ENCODE results near the gene EFNA3. TPM values are rescaled to one million over a fixed set of nuclear protein-coding genes. Genes with fewer than 3 reads are reported as not detected.

EFNA3 gene
- total RNA-seq, 2 experiments from 2014 or later, result 0.22 to 0.47 TPM

DNA sequence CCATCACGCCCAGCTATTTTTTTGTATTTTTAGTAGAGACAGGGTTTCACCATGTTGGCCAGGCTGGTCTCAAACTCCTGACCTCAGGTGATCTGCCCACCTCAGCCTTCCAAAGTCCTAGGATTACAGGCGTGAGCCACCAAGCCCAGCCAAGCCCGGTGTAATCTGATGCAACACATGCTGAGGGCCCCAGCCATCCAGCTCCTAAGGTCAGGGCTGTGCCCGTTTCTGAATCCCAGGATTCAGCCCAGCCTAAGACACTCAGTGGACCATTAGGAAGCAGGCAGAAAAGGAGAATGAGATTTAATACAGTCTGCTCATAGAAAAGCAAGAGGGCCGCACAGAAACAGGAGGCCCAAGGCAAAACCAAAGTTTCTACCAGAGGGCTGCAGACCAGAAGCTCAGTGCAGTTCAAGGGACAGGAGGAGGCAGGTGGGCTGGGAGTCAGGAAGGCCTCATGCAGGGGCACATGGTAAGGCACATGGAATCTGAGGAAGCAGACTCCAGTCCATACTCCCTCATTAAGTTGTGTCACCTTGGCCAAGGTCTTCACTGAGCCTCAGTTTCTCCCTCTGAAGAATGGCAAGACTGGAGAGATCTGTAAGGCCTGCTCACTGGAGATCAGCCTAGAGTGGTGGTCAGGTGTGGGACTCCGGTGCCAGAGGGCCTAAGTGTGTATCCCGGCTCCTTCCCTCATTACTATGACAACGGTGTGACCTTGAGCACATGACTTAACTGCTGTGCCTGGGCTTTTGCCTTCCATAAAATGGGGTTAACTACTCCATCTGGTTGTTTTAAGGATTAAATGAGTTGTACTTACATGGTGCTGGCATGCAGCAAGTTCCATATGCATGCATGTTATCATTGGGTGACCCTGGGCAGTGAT lies 29.9 kb upstream of the EFNA3 start:
- peak overlapping the region; percentile 91 for H3K4me3 Mint-ChIP-seq
- intact Hi-C loops (cut with DNase I, micrococcal nuclease), result loop anchor here in 1 of 2 experiments (5.0 kb wide), 1 partner anchor 119 kb away; no protein-coding TSS in a partner anchor
- no peaks in the 10 kb centered on the region for H3K36me3 ChIP-seq (ENCODE audit: insufficient read depth, low read length)
- H3K27me3 ChIP-seq (ENCODE audit: control insufficient read depth in 1 of 2, insufficient read depth in 2 of 2, low read length in 2 of 2), result no peaks in the 10 kb centered on the region
- TF ChIP-seq, protein P1, sequence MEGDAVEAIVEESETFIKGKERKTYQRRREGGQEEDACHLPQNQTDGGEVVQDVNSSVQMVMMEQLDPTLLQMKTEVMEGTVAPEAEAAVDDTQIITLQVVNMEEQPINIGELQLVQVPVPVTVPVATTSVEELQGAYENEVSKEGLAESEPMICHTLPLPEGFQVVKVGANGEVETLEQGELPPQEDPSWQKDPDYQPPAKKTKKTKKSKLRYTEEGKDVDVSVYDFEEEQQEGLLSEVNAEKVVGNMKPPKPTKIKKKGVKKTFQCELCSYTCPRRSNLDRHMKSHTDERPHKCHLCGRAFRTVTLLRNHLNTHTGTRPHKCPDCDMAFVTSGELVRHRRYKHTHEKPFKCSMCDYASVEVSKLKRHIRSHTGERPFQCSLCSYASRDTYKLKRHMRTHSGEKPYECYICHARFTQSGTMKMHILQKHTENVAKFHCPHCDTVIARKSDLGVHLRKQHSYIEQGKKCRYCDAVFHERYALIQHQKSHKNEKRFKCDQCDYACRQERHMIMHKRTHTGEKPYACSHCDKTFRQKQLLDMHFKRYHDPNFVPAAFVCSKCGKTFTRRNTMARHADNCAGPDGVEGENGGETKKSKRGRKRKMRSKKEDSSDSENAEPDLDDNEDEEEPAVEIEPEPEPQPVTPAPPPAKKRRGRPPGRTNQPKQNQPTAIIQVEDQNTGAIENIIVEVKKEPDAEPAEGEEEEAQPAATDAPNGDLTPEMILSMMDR (IDR thresholded peaks at IDR 0.05), result no peak
- ChIA-PET CTCF (interaction anchor here (0.9 kb wide), 1 partner anchor 13 kb away, joined by 3 read pairs; no protein-coding TSS in a partner anchor), POLR2A (no interaction called here)
- H3K9me3 Mint-ChIP-seq, result no peaks in the 10 kb centered on the region
- H3K4me1 Mint-ChIP-seq (ENCODE audit: low read depth), result peaks cover 35% of the 10 kb centered on the region
- no peak for DNase-seq
- no peaks in the 10 kb centered on the region for H3K27me3 Mint-ChIP-seq
- no peaks in the 10 kb centered on the region for H3K36me3 Mint-ChIP-seq (ENCODE audit: low read depth)
- no peak for ATAC-seq (ENCODE audit: poor library complexity)
- H3K9me3 ChIP-seq (ENCODE audit: control insufficient read depth in 1 of 2, insufficient read depth in 1 of 2, low read length in 2 of 2), result no peaks in the 10 kb centered on the region
- H3K27ac ChIP-seq (ENCODE audit: low read depth in 1 of 2, low read length in 2 of 2), result no peak overlapping the region
- peaks cover 38% of the 10 kb centered on the region for H3K4me1 ChIP-seq (ENCODE audit: insufficient read depth, low read length)
- H3K27ac Mint-ChIP-seq, result no peak overlapping the region
- H3K4me3 ChIP-seq (ENCODE audit: low read length), result no peak overlapping the region

DNA sequence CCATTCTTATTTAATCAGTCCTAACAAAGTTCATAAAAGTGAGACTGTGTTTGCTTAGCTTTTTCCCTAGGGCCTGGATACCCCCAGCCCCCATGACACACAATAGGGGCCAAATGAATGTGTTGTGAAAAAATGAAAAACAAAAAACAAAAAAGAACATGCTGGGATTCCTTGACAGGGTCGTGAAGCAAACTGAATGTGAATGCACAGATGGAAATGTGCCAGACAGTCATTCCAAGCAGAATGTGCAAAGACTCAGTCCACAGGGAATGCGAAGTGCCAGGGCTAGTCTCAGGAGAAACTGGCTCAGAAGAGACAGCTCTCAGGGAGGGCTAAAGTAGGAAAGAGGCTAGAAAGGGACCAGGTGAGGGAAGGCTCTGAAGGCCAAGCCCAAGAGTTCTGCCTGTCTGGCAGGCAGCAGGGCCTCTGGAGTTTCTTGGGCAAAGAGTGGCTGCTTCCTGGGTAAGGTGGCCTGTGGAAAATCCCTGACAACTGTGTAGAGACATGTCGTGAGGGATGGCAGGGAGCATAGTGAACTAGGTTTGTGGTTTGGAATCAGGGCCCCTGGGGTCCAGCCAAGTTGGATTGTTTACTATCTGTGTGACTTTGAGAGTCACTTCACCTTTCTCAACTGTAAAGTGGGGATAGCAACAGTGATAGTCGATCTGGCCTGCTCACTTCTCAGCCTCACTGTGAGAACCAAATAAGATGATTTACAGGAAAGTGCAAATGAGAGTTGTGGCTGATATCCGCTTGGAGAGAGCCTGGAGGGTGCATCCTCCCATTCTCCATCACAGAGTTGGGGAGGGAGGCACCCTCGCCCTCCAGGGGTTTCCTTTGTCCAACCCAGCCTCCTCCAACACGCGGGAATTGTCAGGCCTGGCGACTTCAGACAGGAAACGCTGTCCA lies 28.7 kb upstream of the EFNA3 start:
- intact Hi-C loops (cut with DNase I, micrococcal nuclease), result loop anchor here in 1 of 2 experiments (5.0 kb wide), 1 partner anchor 117 kb away; no protein-coding TSS in a partner anchor
- peak overlapping the region; percentile 55 for H3K27ac Mint-ChIP-seq
- peaks cover 29% of the 10 kb centered on the region for H3K4me1 Mint-ChIP-seq (ENCODE audit: low read depth)
- Histone ChIP-seq H3K9me3 (ENCODE audit: control insufficient read depth in 1 of 2, insufficient read depth in 1 of 2, low read length in 2 of 2) (no peaks in the 10 kb centered on the region), H3K4me1 (ENCODE audit: insufficient read depth, low read length) (peaks cover 34% of the 10 kb centered on the region), H3K4me3 (ENCODE audit: low read length) (peak overlapping the region; percentile 87), H3K36me3 (ENCODE audit: insufficient read depth, low read length) (peaks cover 3% of the 10 kb centered on the region), H3K27ac (ENCODE audit: low read depth in 1 of 2, low read length in 2 of 2) (no peak overlapping the region), H3K27me3 (ENCODE audit: control insufficient read depth in 1 of 2, insufficient read depth in 2 of 2, low read length in 2 of 2) (no peaks in the 10 kb centered on the region)
- no peaks in the 10 kb centered on the region for H3K27me3 Mint-ChIP-seq
- ChIA-PET CTCF (interaction anchor here (0.9 to 3.6 kb wide), 5 partner anchors 11 to 30 kb away, joined by 3 to 29 read pairs (median 3); partner anchors contain the start of genes DCST1 and DCST2), POLR2A (interaction anchor here (1.0 to 2.4 kb wide), 9 partner anchors 12 to 113 kb away, joined by 3 to 10 read pairs (median 9); partner anchors contain the start of genes EFNA3, FLAD1 and PMVK)
- no peaks in the 10 kb centered on the region for H3K36me3 Mint-ChIP-seq (ENCODE audit: low read depth)
- no peaks in the 10 kb centered on the region for H3K9me3 Mint-ChIP-seq
- ATAC-seq (ENCODE audit: poor library complexity), result no peak
- DNase-seq, result peak in 1 of 14 experiments; percentile 18
- H3K4me3 Mint-ChIP-seq, result peak overlapping the region; percentile 91
- TF ChIP-seq, protein P1 (IDR thresholded peaks at IDR 0.05), result no peak

All from CD4-positive, alpha-beta T cell (primary cell).